Peyer's patch (tissue), 4 donors: ENCODE measurements around the gene LCP2.

ENCODE experiments used
- CTCF ChIP-seq, 6 experiments: fragments of 450-650 bp in 4 of 6; fragments of 200-600 bp in 2 of 6; sonication (generic) in 1 of 6; IDR thresholded peaks; one replicate each; pipeline ENCODE4 v1.5.1; 2017 to 2019; ENCODE audit warnings: antibody characterized with exemption in 6 of 6, mild to moderate bottlenecking in 3 of 6, moderate library complexity in 1 of 6
- POLR2A ChIP-seq, 2 donors: fragments of 450-650 bp; IDR thresholded peaks; one replicate each; pipeline ENCODE4 v1.5.1; 2017; ENCODE audit warnings: antibody characterized with exemption in 2 of 2, mild to moderate bottlenecking in 2 of 2, moderate library complexity in 2 of 2

- TF ChIP-seq CTCF (IDR thresholded peaks at IDR 0.05): no peak
- no peak for TF ChIP-seq POLR2A (IDR thresholded peaks at IDR 0.05)
These were observed 5.1 kb downstream of the LCP2 start for GRCh38 chr5:170292179-170293104.
